Skin of body (tissue), 2 donors: Measurements from ENCODE around the gene DDR2. TPM values are rescaled to one million over a fixed set of nuclear protein-coding genes. Genes with fewer than 3 reads are reported as not detected.

Experiments
- DNase-seq: peaks from one replicate; lab custom pipeline; 2025; lab: John Stamatoyannopoulos, UW
- total RNA-seq: library from RNA; depleted of rRNA; stranded (reverse); fragments of >200 nt; gene quantifications from one replicate; pipeline ENCODE4 v1.2.3, GENCODE V29; 2014

DDR2 gene
- total RNA-seq, 1 donor from 2014 or later, result 61.7 TPM

GRCh38 chr1:162671664-162672410, 39.6 kb downstream of the DDR2 start:
- DNase-seq, result no peak

GRCh38 chr1:162672622-162673260, 40.5 kb downstream of the DDR2 start:
- no peak for DNase-seq

GRCh38 chr1:162674034-162674608, 41.9 kb downstream of the DDR2 start:
- DNase-seq, result no peak

GRCh38 chr1:162676087-162676486, 43.8 kb downstream of the DDR2 start:
- DNase-seq, result no peak

- peak; percentile 41 for DNase-seq
Measured at GRCh38 chr1:162676750-162677149, 44.5 kb downstream of the DDR2 start.

GRCh38 chr1:162677607-162678371, 45.5 kb downstream of the DDR2 start:
- DNase-seq, result no peak

- DNase-seq, result no peak
Measured at GRCh38 chr1:162678439-162678838, 46.2 kb downstream of the DDR2 start.

- no peak for DNase-seq
Measured at GRCh38 chr1:162679298-162679697, 47.0 kb downstream of the DDR2 start.

- DNase-seq, result peak; percentile 9
Measured at GRCh38 chr1:162680419-162681121, 48.3 kb downstream of the DDR2 start.

GRCh38 chr1:162681122-162681436, 48.8 kb downstream of the DDR2 start:
- DNase-seq, result no peak

GRCh38 chr1:162682013-162682419, 49.8 kb downstream of the DDR2 start:
- no peak for DNase-seq

- DNase-seq, result no peak
Measured at GRCh38 chr1:162687870-162688269, 55.6 kb downstream of the DDR2 start.

GRCh38 chr1:162688521-162688920, 56.3 kb downstream of the DDR2 start:
- DNase-seq, result no peak

- no peak for DNase-seq
Measured at GRCh38 chr1:162688931-162689330, 56.7 kb downstream of the DDR2 start.

GRCh38 chr1:162689745-162690671, 57.7 kb downstream of the DDR2 start:
- no peak for DNase-seq

GRCh38 chr1:162690672-162691434, 58.6 kb downstream of the DDR2 start:
- DNase-seq, result no peak

- DNase-seq, result no peak
Measured at GRCh38 chr1:162691999-162692575, 59.8 kb downstream of the DDR2 start.

- no peak for DNase-seq
Measured at GRCh38 chr1:162694911-162695310, 62.6 kb downstream of the DDR2 start.

GRCh38 chr1:162695687-162696086, 63.4 kb downstream of the DDR2 start:
- no peak for DNase-seq
